Esophagus muscularis mucosa (tissue), 4 donors: Measurements from ENCODE around the gene RMDN2.

Experiments used
- EP300 ChIP-seq: sonication (generic); formaldehyde crosslinking; IDR thresholded peaks from one replicate; pipeline ENCODE4 v1.6.1; 2017; ENCODE audit warnings: antibody characterized with exemption
- POLR2AphosphoS5 ChIP-seq, 2 donors: sonication (generic); formaldehyde crosslinking; IDR thresholded peaks; one replicate each; pipeline ENCODE4 v1.6.1; 2017; ENCODE audit warnings: antibody characterized with exemption in 2 of 2
- TF ChIP-seq, protein P1 (sequence below), 3 experiments: fragments of 200-600 bp in 2 of 3; fragments of 450-650 bp in 1 of 3; sonication (generic) in 2 of 3; IDR thresholded peaks; one replicate each; pipeline ENCODE4 v1.5.1; 2017 to 2019; ENCODE audit warnings: antibody characterized with exemption in 3 of 3, mild to moderate bottlenecking in 2 of 3, moderate library complexity in 1 of 3

- TF ChIP-seq, protein P1, sequence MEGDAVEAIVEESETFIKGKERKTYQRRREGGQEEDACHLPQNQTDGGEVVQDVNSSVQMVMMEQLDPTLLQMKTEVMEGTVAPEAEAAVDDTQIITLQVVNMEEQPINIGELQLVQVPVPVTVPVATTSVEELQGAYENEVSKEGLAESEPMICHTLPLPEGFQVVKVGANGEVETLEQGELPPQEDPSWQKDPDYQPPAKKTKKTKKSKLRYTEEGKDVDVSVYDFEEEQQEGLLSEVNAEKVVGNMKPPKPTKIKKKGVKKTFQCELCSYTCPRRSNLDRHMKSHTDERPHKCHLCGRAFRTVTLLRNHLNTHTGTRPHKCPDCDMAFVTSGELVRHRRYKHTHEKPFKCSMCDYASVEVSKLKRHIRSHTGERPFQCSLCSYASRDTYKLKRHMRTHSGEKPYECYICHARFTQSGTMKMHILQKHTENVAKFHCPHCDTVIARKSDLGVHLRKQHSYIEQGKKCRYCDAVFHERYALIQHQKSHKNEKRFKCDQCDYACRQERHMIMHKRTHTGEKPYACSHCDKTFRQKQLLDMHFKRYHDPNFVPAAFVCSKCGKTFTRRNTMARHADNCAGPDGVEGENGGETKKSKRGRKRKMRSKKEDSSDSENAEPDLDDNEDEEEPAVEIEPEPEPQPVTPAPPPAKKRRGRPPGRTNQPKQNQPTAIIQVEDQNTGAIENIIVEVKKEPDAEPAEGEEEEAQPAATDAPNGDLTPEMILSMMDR (IDR thresholded peaks at IDR 0.05) = no peak
- no peak for TF ChIP-seq EP300
- no peak for TF ChIP-seq POLR2AphosphoS5 (IDR thresholded peaks at IDR 0.05)
Observed at GRCh38 chr2:37917281-37918228, 7.5 kb upstream of the RMDN2 start.
